Smooth muscle cell (in vitro differentiated cells): ENCODE results near the gene MAP2K4. TPM values are rescaled to one million over a fixed set of nuclear protein-coding genes. Genes with fewer than 3 reads are reported as not detected.

ENCODE experiments used
- DNase-seq: peaks from one replicate; lab custom pipeline; 2025; ENCODE audit not compliant: unreplicated experiment; lab: John Stamatoyannopoulos, UW
- H2AFZ ChIP-seq: fragments of 200-600 bp; sonication (generic); 2 replicates; pipeline ENCODE4 v1.6.0; 2016; ENCODE audit warnings: antibody characterized with exemption, low read depth, mild to moderate bottlenecking
- H3F3A ChIP-seq: fragments of 200-600 bp; sonication (generic); 2 replicates; pipeline ENCODE4 v1.6.0; 2017; ENCODE audit warnings: antibody characterized with exemption, low read depth
- H3K27ac ChIP-seq: fragments of 200-600 bp; sonication (generic); 2 replicates; pipeline ENCODE4 v1.5.1; 2016; ENCODE audit warnings: low read depth, mild to moderate bottlenecking
- H3K27me3 ChIP-seq: fragments of 200-600 bp; sonication (generic); 2 replicates; pipeline ENCODE4 v1.6.1; 2016; ENCODE audit warnings: low read depth, mild to moderate bottlenecking
- H3K36me3 ChIP-seq: fragments of 200-600 bp; sonication (generic); 2 replicates; pipeline ENCODE4 v1.5.1; 2016; ENCODE audit warnings: low read depth
- H3K4me1 ChIP-seq: fragments of 200-600 bp; sonication (generic); 2 replicates; pipeline ENCODE4 v1.5.1; 2016; ENCODE audit warnings: low read depth
- H3K4me2 ChIP-seq: fragments of 200-600 bp; sonication (generic); 2 replicates; pipeline ENCODE4 v1.6.0; 2016; ENCODE audit warnings: mild to moderate bottlenecking
- H3K4me3 ChIP-seq: fragments of 200-600 bp; sonication (generic); 2 replicates; pipeline ENCODE4 v1.5.1; 2016; ENCODE audit warnings: mild to moderate bottlenecking
- H3K79me2 ChIP-seq: fragments of 200-600 bp; sonication (generic); 2 replicates; pipeline ENCODE4 v1.6.0; 2016; ENCODE audit warnings: low read depth, mild to moderate bottlenecking
- H3K9ac ChIP-seq: fragments of 200-600 bp; sonication (generic); 2 replicates; pipeline ENCODE4 v1.6.0; 2016; ENCODE audit warnings: low read depth
- H3K9me3 ChIP-seq: fragments of 200-600 bp; sonication (generic); replicated peaks from 2 replicates; pipeline ENCODE4 v1.5.1; 2016; ENCODE audit warnings: low read depth
- H4K20me1 ChIP-seq: fragments of 200-600 bp; sonication (generic); 2 replicates; pipeline ENCODE4 v1.6.0; 2016; ENCODE audit warnings: low read depth
- WGBS: methylation state at CpG from one replicate; pipeline ENCODE4 v1.1.7; 2016; ENCODE audit warnings: low lambda C conversion rate; 5-methylcytosine and 5-hydroxymethylcytosine counted together
- polyA plus RNA-seq: library from polyadenylated mRNA; unstranded; fragments of >200 nt; fragmentation: Nextera tagmentation; extraction: Ambion mirVana; gene quantifications from 2 replicates; pipeline ENCODE4 v1.2.1, GENCODE V29; 2016
- total RNA-seq: library from RNA; depleted of rRNA; stranded (reverse); fragments of >200 nt; gene quantifications from 2 replicates; pipeline ENCODE4 v1.2.3, GENCODE V29; 2014
- TF ChIP-seq, protein P1 (sequence below): fragments of 200-600 bp; sonication (generic); IDR thresholded peaks from 2 replicates; pipeline ENCODE4 v1.5.1; 2017; ENCODE audit warnings: borderline replicate concordance, mild to moderate bottlenecking, antibody characterized with exemption; ENCODE audit not compliant: insufficient read depth, poor library complexity, severe bottlenecking

The MAP2K4 gene
- total and polyA plus RNA-seq, 2 experiments from 2014 or later: 33.0 to 54.9 TPM

DNA sequence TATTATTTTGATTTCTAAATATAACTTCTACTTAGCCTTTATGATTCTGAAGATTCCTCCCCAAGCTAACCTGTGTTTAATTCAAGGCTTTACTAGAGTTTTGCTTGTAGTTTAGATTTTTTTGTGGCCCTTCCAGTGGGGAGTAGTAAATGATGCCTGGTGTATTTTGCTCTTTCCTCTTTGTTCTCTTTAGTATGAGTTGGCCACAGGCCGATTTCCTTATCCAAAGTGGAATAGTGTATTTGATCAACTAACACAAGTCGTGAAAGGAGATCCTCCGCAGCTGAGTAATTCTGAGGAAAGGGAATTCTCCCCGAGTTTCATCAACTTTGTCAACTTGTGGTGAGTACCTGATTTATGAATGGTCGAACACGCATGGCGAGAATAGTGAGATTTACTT is 108.3 kb downstream of the MAP2K4 start:
- no peaks in the 10 kb centered on the region for H3K9me3 ChIP-seq
- peaks cover 7% of the 10 kb centered on the region for H3K79me2 ChIP-seq
- H3K9ac ChIP-seq: no peak overlapping the region
- peaks cover 39% of the 10 kb centered on the region for H3K36me3 ChIP-seq
- no peak for DNase-seq
- TF ChIP-seq, protein P1, sequence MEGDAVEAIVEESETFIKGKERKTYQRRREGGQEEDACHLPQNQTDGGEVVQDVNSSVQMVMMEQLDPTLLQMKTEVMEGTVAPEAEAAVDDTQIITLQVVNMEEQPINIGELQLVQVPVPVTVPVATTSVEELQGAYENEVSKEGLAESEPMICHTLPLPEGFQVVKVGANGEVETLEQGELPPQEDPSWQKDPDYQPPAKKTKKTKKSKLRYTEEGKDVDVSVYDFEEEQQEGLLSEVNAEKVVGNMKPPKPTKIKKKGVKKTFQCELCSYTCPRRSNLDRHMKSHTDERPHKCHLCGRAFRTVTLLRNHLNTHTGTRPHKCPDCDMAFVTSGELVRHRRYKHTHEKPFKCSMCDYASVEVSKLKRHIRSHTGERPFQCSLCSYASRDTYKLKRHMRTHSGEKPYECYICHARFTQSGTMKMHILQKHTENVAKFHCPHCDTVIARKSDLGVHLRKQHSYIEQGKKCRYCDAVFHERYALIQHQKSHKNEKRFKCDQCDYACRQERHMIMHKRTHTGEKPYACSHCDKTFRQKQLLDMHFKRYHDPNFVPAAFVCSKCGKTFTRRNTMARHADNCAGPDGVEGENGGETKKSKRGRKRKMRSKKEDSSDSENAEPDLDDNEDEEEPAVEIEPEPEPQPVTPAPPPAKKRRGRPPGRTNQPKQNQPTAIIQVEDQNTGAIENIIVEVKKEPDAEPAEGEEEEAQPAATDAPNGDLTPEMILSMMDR: no peak
- WGBS: 95% methylated on average over 7 of the region's 7 CpGs
- H3K4me3 ChIP-seq: no peak overlapping the region
- no peaks in the 10 kb centered on the region for H3F3A ChIP-seq
- H3K27ac ChIP-seq: no peak overlapping the region
- H3K4me2 ChIP-seq: no peak overlapping the region
- H3K27me3 ChIP-seq: no peaks in the 10 kb centered on the region
- H4K20me1 ChIP-seq: peaks cover 25% of the 10 kb centered on the region
- no peak overlapping the region for H2AFZ ChIP-seq
- H3K4me1 ChIP-seq: no peaks in the 10 kb centered on the region

DNA sequence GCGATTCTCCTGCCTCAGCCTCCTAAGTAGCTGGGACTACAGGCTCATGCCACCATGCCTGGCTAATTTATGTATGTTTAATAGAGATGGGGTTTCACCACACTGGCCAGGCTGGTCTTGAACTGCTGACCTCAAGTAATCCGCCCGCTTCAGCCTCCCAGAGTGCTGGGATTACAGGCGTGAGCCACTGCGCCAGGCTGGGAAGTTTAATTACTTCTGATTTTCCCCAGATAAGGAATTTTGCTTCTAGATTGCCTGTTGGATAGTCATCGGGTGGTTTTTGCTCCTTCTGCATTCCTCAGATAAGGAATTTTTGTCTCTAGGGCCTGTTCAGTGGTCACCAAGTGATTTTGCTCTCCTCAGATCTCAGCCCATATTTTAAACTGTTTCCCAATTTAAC is 112.5 kb downstream of the MAP2K4 start:
- WGBS: 44% methylated on average over 6 of the region's 6 CpGs

DNA sequence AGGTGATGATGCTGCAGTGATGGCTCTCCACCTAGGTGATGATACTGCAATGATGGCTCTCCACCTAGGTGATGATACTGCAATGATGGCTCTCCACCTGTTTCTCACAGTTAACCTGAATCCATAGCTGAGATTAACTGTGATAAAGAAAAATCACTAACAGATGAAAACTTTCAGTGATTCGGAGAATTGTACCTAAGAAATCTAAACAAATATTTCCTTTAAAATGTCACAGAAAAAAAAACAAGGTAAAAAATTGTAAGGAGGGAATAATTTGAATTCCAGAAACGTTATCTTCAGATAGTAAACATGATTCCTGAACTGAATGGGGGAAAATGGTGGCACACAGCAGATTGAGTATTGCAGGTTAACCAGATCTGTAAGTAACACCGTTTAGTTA is 113.4 kb downstream of the MAP2K4 start:
- H3F3A ChIP-seq: no peaks in the 10 kb centered on the region
- H3K9me3 ChIP-seq: peaks cover 12% of the 10 kb centered on the region
- no peak overlapping the region for H3K27ac ChIP-seq
- WGBS: 82% methylated on average over 3 of the region's 3 CpGs
- no peaks in the 10 kb centered on the region for H3K4me1 ChIP-seq
- no peak overlapping the region for H3K9ac ChIP-seq
- peaks cover 10% of the 10 kb centered on the region for H3K79me2 ChIP-seq
- no peak overlapping the region for H2AFZ ChIP-seq
- H3K4me3 ChIP-seq: no peak overlapping the region
- peaks cover 21% of the 10 kb centered on the region for H4K20me1 ChIP-seq
- peaks cover 20% of the 10 kb centered on the region for H3K36me3 ChIP-seq
- H3K4me2 ChIP-seq: no peak overlapping the region
- DNase-seq: no peak
- H3K27me3 ChIP-seq: no peaks in the 10 kb centered on the region
- TF ChIP-seq, protein P1: no peak

More for the DNA sequence above, 112.5 kb downstream of the MAP2K4 start:
- Histone ChIP-seq H3K27ac (peak overlapping the region; percentile 15), H4K20me1 (peaks cover 21% of the 10 kb centered on the region), H3K36me3 (peaks cover 20% of the 10 kb centered on the region), H3K4me2 (no peak overlapping the region), H3K4me1 (no peaks in the 10 kb centered on the region), H3K9me3 (peaks cover 12% of the 10 kb centered on the region), H2AFZ (no peak overlapping the region), H3K9ac (no peak overlapping the region), H3K4me3 (no peak overlapping the region), H3K79me2 (peaks cover 10% of the 10 kb centered on the region), H3F3A (no peaks in the 10 kb centered on the region), H3K27me3 (no peaks in the 10 kb centered on the region)
- no peak for DNase-seq
- TF ChIP-seq, protein P1: no peak

DNA sequence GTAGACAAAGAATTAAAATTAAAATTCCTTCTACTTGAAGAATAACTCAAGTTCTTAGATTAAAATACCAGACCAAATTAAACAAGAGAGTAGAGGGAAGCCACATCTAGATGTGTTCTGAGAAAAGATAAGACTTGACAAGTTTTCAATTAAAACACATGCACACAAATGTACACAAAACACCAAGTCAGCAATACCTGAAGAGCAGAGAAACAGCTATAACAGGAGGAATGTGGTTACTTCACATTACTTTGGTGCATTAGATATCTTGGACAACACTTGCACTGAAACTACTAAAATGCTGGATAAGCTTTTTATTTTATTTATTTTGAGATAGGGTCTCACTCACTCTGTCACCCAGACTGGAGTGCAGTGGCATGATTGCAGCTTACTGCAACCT is 113.9 kb downstream of the MAP2K4 start:
- Histone ChIP-seq H3K4me3 (no peak overlapping the region), H3K36me3 (peaks cover 18% of the 10 kb centered on the region), H3K27me3 (no peaks in the 10 kb centered on the region), H2AFZ (no peak overlapping the region), H3K9me3 (peaks cover 12% of the 10 kb centered on the region), H3K4me2 (no peak overlapping the region), H3K27ac (no peak overlapping the region), H3K79me2 (peaks cover 10% of the 10 kb centered on the region), H4K20me1 (peaks cover 18% of the 10 kb centered on the region), H3K4me1 (no peaks in the 10 kb centered on the region), H3F3A (no peaks in the 10 kb centered on the region), H3K9ac (no peak overlapping the region)
- TF ChIP-seq, protein P1: no peak
- DNase-seq: no peak
